ENCODE measurements around the gene AOPEP. TPM values are rescaled to one million over a fixed set of nuclear protein-coding genes. Genes with fewer than 3 reads are reported as not detected.

Gene AOPEP
- total RNA-seq, 1 donor from 2014 or later = 92.3 TPM

GRCh38 chr9:95095641-95096355 lies 369.3 kb downstream of the AOPEP start:
- peaks cover 8% of the 10 kb centered on the region for H3K36me3 Mint-ChIP-seq (ENCODE audit: low read depth)
- H3K27me3 Mint-ChIP-seq (ENCODE audit: low read depth) = no peaks in the 10 kb centered on the region
- peak overlapping the region; percentile 8 for H3K27ac Mint-ChIP-seq (ENCODE audit: unreplicated experiment)
- no peak for DNase-seq (ENCODE audit: low spot score)
- no peaks in the 10 kb centered on the region for H3K9me3 Mint-ChIP-seq (ENCODE audit: low read depth)
- peaks cover 93% of the 10 kb centered on the region for H3K4me1 Mint-ChIP-seq (ENCODE audit: low read depth)
- no peak overlapping the region for H3K4me3 Mint-ChIP-seq (ENCODE audit: unreplicated experiment)
- no peak for TF ChIP-seq CTCF (IDR thresholded peaks at IDR 0.05)

DNA sequence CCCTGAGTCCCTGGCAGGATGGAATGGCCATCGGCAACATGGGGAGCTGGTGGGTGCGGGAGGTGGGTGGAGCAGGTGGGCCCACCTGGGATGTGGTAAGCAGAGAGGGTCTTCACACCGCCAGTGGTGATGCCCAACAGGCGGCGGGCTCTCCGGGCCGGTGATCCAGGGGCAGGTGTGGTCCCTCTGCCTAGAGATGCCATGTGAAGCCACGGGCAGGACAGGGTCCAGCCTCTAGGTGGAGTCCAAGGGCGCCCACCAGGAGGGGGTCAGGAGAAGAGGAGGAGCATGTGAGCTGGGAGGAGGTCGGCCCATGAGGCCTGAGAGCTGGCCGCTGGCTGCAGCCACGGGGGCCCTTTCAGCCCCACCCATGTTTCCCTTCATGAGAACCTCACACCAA lies 369.9 kb downstream of the AOPEP start:
- peak; percentile 16 for TF ChIP-seq CTCF (IDR thresholded peaks at IDR 0.05)
- H3K4me1 Mint-ChIP-seq (ENCODE audit: low read depth) = peaks cover 87% of the 10 kb centered on the region
- no peak overlapping the region for H3K4me3 Mint-ChIP-seq (ENCODE audit: unreplicated experiment)
- H3K36me3 Mint-ChIP-seq (ENCODE audit: low read depth) = peaks cover 10% of the 10 kb centered on the region
- no peak overlapping the region for H3K27ac Mint-ChIP-seq (ENCODE audit: unreplicated experiment)
- no peak for DNase-seq (ENCODE audit: low spot score)
- H3K9me3 Mint-ChIP-seq (ENCODE audit: low read depth) = no peaks in the 10 kb centered on the region
- H3K27me3 Mint-ChIP-seq (ENCODE audit: low read depth) = no peaks in the 10 kb centered on the region

DNA sequence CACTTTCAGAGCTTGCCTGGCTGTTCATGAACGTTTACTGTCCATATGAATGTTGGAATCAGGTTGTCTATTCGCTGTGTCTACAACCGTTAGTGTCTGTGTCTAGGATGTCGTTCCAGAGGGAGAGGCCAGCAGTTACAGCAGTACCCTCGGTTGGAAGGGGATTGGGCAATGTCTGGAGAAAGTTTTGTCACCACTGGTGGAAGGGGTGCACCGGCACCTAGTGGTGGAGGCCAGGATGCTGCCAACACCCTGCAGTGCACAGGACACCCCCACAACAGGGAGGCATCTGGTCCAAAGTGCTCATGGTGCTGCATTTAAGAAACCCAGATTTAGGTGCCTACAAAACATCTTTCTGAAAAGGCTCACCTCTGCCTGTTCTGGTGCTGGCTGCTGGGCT lies 370.3 kb downstream of the AOPEP start:
- Mint-ChIP-seq H3K9me3 (ENCODE audit: low read depth) (no peaks in the 10 kb centered on the region), H3K27me3 (ENCODE audit: low read depth) (no peaks in the 10 kb centered on the region), H3K36me3 (ENCODE audit: low read depth) (peaks cover 10% of the 10 kb centered on the region), H3K27ac (ENCODE audit: unreplicated experiment) (no peak overlapping the region), H3K4me3 (ENCODE audit: unreplicated experiment) (no peak overlapping the region), H3K4me1 (ENCODE audit: low read depth) (peaks cover 86% of the 10 kb centered on the region)
- DNase-seq (ENCODE audit: low spot score) = no peak
- TF ChIP-seq CTCF (IDR thresholded peaks at IDR 0.05) = no peak

DNA sequence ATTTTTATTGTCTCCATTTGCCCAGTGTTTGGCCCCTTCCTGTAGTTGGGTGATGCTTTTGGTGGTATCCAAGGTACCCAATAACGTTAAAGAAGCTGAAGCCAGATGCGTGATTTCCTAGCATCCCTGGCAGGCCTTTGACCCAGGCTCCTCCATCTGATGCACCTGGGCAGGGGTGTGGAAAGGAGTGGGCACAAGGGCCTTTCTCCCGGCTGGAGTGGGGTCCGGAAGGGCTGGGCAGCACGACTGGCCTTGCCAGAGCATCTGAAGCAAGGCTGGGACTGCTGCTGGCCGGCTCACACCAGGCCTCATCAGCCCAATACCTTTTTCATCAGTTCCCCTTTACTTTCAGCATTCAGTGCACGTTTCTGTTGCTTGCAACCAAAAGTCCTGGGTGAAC lies 370.8 kb downstream of the AOPEP start:
- Mint-ChIP-seq H3K36me3 (ENCODE audit: low read depth) (peaks cover 11% of the 10 kb centered on the region), H3K9me3 (ENCODE audit: low read depth) (no peaks in the 10 kb centered on the region), H3K4me1 (ENCODE audit: low read depth) (peaks cover 81% of the 10 kb centered on the region), H3K27me3 (ENCODE audit: low read depth) (no peaks in the 10 kb centered on the region), H3K4me3 (ENCODE audit: unreplicated experiment) (no peak overlapping the region), H3K27ac (ENCODE audit: unreplicated experiment) (peak overlapping the region; percentile 72)
- no peak for DNase-seq (ENCODE audit: low spot score)
- TF ChIP-seq CTCF (IDR thresholded peaks at IDR 0.05) = no peak

DNA sequence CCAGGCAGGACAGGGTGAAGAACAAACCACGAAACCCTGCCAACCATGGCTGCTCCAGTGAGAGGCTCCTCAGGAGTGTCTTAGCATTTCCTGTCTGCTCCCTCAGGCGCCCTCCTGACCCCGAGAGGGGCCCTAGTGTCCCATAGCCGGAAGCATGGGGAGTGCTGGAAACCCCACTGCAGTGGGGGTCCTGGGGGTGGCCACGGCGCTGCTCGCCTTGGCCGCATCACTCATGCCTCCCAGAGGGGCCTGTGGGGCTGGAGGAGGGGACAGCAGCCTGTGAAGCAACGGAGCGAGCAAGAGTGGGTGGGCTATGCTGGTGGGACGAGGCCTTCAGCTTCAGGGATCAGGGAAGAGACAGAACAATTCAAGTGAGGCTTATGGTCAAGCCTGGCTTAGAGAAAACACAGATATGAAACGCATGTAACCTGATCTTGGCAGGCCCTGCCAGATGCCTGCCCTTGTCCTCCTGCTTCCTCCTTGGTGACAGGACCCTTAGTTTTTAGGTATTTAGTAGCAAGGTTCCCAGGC lies 372.0 kb downstream of the AOPEP start:
- peaks cover 72% of the 10 kb centered on the region for H3K4me1 Mint-ChIP-seq (ENCODE audit: low read depth)
- no peaks in the 10 kb centered on the region for H3K27me3 Mint-ChIP-seq (ENCODE audit: low read depth)
- H3K4me3 Mint-ChIP-seq (ENCODE audit: unreplicated experiment) = no peak overlapping the region
- no peak for DNase-seq (ENCODE audit: low spot score)
- peak overlapping the region; percentile 87 for H3K27ac Mint-ChIP-seq (ENCODE audit: unreplicated experiment)
- no peak for TF ChIP-seq CTCF (IDR thresholded peaks at IDR 0.05)
- H3K36me3 Mint-ChIP-seq (ENCODE audit: low read depth) = peaks cover 14% of the 10 kb centered on the region
- H3K9me3 Mint-ChIP-seq (ENCODE audit: low read depth) = no peaks in the 10 kb centered on the region
